Amniotic epithelial cell (primary cell): ENCODE measurements around the gene NLRP6.
"Not testable (repeated sequence)": the region's sequence is repeated elsewhere in the genome, so short reads cannot be mapped to it uniquely, and the experiment has no call there.

ENCODE experiments used
- DNase-seq: peaks from one replicate; pipeline ENCODE4 v3.0.0-alpha.2; 2010; ENCODE audit warnings: low read depth

NLRP6 gene

GRCh38 chr11:325796-326591 is 47.8 kb downstream of the NLRP6 start:
- no peak for DNase-seq

- DNase-seq = no peak
Observed at GRCh38 chr11:326592-326841, 48.3 kb downstream of the NLRP6 start.

- DNase-seq = peak; percentile 66
Observed at GRCh38 chr11:326842-327580, 48.8 kb downstream of the NLRP6 start.

- no peak for DNase-seq
Observed at GRCh38 chr11:327581-327923, 49.3 kb downstream of the NLRP6 start.

- DNase-seq = no peak
Observed at GRCh38 chr11:328012-328411, 49.8 kb downstream of the NLRP6 start.

GRCh38 chr11:328516-329100 is 50.4 kb downstream of the NLRP6 start:
- DNase-seq = not testable (repeated sequence)

- DNase-seq = no peak
Observed at GRCh38 chr11:329886-330253, 51.7 kb downstream of the NLRP6 start.

GRCh38 chr11:330307-330693 is 52.1 kb downstream of the NLRP6 start:
- DNase-seq = no peak

GRCh38 chr11:330694-331357 is 52.6 kb downstream of the NLRP6 start:
- DNase-seq = no peak

- DNase-seq = no peak
Observed at GRCh38 chr11:331358-332060, 53.3 kb downstream of the NLRP6 start.

- no peak for DNase-seq
Observed at GRCh38 chr11:332651-333480, 54.7 kb downstream of the NLRP6 start.

- not testable (repeated sequence) for DNase-seq
Observed at GRCh38 chr11:333616-334263, 55.5 kb downstream of the NLRP6 start.

- DNase-seq = peak; percentile 83
Observed at GRCh38 chr11:334264-334994, 56.2 kb downstream of the NLRP6 start.
